ENCODE results near the gene PDE2A. TPM values are rescaled to one million over a fixed set of nuclear protein-coding genes. Genes with fewer than 3 reads are reported as not detected.

The PDE2A gene
- 8.2 and 12.9 TPM in 2 replicates for polyA plus RNA-seq (2014; cell fraction: cytosol; rRNA removed)
- polyA plus RNA-seq (2014; cell fraction: nucleus; rRNA removed), result 45.4 and 47.9 TPM in 2 replicates

- peak; percentile 77 for DNase-seq (ENCODE audit: low spot score)
Measured at GRCh38 chr11:72673943-72674828, at the start of gene PDE2A. Gene PDE2A, minus strand, starts transcription at chr11:72674422. Its CDS starts 215 bp downstream, at chr11:72674207.

GRCh38 chr11:72723508-72723907, 49.3 kb upstream of the PDE2A start:
- DNase-seq (ENCODE audit: low spot score), result no peak

- peak; percentile 85 for DNase-seq (ENCODE audit: low spot score)
Measured at GRCh38 chr11:72722050-72722748, 48.0 kb upstream of the PDE2A start.

- DNase-seq (ENCODE audit: low spot score), result no peak
Measured at GRCh38 chr11:72721689-72722049, 47.4 kb upstream of the PDE2A start.

GRCh38 chr11:72721276-72721675, 47.1 kb upstream of the PDE2A start:
- no peak for DNase-seq (ENCODE audit: low spot score)

GRCh38 chr11:72720784-72721183, 46.6 kb upstream of the PDE2A start:
- DNase-seq (ENCODE audit: low spot score), result no peak

GRCh38 chr11:72720047-72720446, 45.8 kb upstream of the PDE2A start:
- no peak for DNase-seq (ENCODE audit: low spot score)

- DNase-seq (ENCODE audit: low spot score), result no peak
Measured at GRCh38 chr11:72719551-72719950, 45.3 kb upstream of the PDE2A start.

- DNase-seq (ENCODE audit: low spot score), result no peak
Measured at GRCh38 chr11:72719144-72719543, 44.9 kb upstream of the PDE2A start.

GRCh38 chr11:72718101-72718501, 43.9 kb upstream of the PDE2A start:
- DNase-seq (ENCODE audit: low spot score), result no peak

- no peak for DNase-seq (ENCODE audit: low spot score)
Measured at GRCh38 chr11:72716788-72717435, 42.7 kb upstream of the PDE2A start.

GRCh38 chr11:72716290-72716689, 42.1 kb upstream of the PDE2A start:
- no peak for DNase-seq (ENCODE audit: low spot score)

- no peak for DNase-seq (ENCODE audit: low spot score)
Measured at GRCh38 chr11:72712841-72713240, 38.6 kb upstream of the PDE2A start.

GRCh38 chr11:72712168-72712751, 38.0 kb upstream of the PDE2A start:
- no peak for DNase-seq (ENCODE audit: low spot score)

GRCh38 chr11:72711141-72711540, 36.9 kb upstream of the PDE2A start:
- no peak for DNase-seq (ENCODE audit: low spot score)

- DNase-seq (ENCODE audit: low spot score), result no peak
Measured at GRCh38 chr11:72710278-72710677, 36.1 kb upstream of the PDE2A start.

- DNase-seq (ENCODE audit: low spot score), result no peak
Measured at GRCh38 chr11:72709478-72710238, 35.4 kb upstream of the PDE2A start.

- no peak for DNase-seq (ENCODE audit: low spot score)
Measured at GRCh38 chr11:72707032-72707431, 32.8 kb upstream of the PDE2A start.

GRCh38 chr11:72706579-72706978, 32.4 kb upstream of the PDE2A start:
- no peak for DNase-seq (ENCODE audit: low spot score)

- no peak for DNase-seq (ENCODE audit: low spot score)
Measured at GRCh38 chr11:72705442-72706365, 31.5 kb upstream of the PDE2A start.
